GM19023 (cell line): ENCODE data around the gene BPI.
"Not testable (repeated sequence)": the region's sequence is repeated elsewhere in the genome, so short reads cannot be mapped to it uniquely, and the experiment has no call there.

Source experiments
- ATAC-seq: cut with Tn5 transposase; IDR thresholded peaks from one replicate; pipeline ENCODE4 v1.9.1; 2021; ENCODE audit warnings: mild to moderate bottlenecking, moderate library complexity; ENCODE audit not compliant: unreplicated experiment

The BPI gene

DNA sequence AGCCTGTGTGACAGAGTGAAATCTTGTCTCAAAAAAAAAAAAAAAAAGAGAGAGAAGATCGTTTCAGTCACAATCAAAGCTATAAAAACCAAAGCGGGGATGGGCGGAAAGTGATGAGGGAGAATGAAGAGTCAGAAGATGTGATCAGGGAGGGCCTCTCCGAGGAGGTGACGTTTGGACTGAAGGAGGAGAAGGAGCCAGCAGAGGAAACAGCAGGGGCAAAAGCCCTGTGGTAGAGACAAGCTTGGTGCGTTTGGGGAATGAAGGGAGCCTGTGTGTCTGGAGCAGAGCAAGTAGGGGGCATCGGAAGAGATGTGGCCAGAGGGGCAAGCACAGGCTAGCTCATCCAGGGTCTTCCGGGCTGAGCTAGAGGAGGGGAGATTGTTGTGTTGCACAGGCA lies 27.9 kb downstream of the BPI start:
- ATAC-seq: no peak

DNA sequence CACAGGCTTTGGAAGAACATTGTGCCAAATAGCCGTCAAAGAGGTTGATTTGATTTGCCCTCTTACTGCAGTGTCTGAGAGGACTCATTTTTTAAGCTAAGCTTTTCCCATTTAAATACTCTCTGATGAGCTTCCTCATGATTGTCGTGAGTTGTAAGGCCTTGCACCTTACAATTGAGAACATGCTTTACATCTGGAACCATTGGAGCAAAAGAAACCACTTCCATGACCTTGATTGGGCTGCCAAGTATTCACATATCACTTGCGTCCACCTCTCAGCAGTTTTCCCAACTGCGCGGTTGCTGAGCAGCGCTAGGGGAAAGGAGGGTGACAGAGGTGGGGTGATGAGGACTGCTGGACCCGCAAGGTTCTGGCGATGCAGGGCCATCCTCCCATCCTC lies 30.1 kb downstream of the BPI start:
- no peak for ATAC-seq

DNA sequence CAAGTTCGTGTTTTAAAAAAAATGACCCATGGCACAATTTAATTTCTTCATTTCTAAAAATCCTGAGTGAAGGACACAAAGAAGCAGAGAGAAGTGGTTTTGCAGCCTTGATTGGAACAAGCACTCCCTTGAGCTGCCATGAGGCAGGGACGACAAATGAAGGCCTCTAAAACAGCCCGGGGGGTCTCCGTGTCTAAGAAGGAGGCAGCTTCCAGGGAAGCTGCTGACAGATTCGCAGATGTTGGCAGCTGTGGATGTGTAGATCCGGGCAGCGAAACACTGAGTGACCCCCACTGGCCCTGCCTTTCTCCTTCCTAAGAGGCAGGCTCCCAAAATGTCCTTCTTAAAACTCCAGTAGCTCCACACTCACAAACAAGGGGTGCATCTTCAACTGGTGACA lies 32.8 kb downstream of the BPI start:
- ATAC-seq: no peak

DNA sequence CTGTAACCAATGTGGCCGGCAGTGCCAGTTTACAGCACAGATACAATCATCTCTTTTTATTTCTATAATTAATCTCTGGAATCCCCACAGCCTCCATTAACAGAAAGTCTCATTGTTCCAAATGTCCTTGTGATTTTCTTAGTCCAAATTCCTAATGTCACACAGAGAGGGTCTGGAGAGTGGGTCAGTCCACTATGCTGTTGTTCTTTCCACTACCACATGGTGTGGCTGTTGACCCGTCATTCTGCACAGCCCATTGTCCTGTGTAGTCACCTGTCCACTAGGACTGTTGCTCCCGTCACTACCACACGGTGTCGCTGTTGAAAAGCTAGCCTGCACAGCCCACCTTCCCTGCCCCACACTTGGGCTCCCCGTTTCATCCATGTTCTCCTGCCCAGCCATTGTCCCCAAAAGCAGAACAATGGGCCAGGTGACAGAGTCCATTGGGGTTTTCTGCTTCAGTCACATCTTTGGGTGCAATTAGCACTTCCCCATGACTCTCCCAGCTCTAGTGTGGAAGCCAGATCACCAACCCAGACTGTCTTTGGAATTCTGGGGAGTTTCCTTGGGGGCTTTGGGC lies 33.7 kb downstream of the BPI start:
- ATAC-seq: no peak

DNA sequence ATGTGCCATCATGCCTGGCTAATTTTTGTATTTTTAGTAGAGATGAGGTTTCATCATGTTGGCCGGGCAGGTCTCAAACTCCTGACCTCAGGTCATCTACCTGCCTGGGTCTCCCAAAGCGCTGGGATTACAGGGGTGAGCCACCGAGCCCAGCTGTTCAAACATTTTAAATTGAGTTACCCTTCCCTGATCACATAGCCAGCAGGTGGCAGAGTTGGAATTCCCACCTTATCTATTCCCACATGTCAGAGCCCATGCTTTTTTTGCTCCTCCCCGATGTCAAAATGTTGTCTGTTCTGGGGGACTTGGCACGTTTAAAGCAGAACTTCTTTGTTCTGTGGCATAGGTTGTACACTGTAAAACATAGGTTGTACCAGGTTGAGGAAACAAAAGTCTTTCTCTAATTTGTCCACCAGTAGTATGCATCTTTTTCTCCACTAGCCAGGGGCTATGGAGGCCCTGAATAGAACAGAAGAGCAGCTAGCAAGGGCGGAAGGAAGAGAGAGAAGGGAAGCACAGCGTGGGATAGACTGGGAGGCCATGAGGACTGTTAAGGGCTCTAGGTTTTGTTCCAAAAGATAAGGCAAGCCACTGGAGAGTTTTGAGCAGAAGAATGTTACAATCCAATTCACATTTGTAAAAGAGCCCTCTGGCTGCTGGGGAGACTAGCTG lies 35.0 kb downstream of the BPI start:
- no peak for ATAC-seq

DNA sequence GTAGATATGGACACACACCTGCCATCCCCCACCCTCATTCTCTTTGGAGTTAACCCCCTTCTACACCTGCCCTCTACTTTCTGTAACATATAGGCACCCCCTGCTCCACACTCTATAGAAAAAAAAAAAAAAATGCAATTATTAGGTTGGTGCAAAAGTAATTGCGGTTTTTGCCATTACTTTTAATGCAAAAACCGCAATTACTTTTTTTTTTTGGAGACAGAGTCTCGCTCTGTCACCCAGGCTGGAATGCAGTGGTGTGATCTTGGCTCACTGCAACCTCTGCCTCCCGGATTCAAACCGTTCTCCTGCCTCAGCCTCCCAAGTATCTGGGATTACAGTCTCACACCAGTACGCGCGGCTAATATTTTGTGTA lies 35.6 kb downstream of the BPI start:
- ATAC-seq: not testable (repeated sequence)

DNA sequence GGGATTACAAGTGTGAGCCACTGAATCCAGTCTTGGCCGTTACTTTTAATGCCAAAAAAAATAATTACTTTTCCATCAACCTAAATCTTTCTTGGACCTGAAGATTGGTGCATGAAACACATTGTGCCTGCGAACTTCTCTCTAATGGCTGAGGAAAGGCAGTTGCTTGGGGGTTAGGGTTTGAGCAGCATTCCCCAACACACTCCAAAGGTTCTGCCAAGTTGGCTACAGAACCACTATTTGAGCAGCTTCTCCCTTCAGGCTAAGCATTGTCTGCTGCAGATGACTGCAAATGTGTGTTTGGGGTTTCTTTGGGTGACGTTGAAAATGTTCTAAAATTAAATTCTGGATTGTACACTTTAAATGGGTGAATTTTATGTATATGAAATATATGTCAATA lies 36.0 kb downstream of the BPI start:
- ATAC-seq: no peak

DNA sequence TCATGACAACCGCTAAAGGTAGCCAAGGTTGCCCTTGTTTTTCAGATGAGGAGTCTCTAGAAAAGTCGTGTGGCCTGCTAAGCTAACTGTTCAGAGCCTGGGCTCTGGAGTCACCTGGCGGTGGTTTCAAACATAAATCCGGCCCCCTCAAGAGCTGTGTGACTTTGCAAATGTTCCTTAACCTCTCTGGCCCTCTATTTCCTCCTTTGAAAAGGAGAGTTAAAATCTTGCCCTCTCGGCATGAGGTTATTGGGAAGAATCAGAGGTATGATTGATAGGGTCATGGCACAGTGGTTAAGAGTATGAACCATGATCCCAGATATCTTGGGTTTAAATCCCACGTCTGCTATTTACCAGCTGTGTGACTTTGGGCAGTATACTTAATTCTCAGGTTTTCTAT lies 36.7 kb downstream of the BPI start:
- ATAC-seq: no peak

DNA sequence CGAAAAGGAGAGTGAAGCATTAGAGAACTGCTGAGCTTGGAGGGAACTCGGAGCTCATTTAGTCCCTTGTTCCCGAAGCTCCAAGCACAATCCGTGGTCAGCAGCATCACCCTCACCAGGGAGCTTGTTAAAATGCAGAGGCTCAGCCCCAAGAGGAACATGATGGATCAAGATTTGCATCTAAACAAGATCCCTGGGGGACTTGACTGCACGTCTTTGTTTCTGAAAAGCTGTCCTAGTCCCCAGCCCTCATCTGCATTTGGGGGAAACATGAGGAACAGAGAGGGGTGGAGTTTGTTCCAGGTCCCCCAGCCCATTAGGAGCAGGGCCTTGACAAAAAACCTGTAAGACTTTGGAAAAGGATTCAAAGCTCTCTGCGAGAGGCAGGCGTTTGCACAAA lies 38.3 kb downstream of the BPI start:
- ATAC-seq: no peak

DNA sequence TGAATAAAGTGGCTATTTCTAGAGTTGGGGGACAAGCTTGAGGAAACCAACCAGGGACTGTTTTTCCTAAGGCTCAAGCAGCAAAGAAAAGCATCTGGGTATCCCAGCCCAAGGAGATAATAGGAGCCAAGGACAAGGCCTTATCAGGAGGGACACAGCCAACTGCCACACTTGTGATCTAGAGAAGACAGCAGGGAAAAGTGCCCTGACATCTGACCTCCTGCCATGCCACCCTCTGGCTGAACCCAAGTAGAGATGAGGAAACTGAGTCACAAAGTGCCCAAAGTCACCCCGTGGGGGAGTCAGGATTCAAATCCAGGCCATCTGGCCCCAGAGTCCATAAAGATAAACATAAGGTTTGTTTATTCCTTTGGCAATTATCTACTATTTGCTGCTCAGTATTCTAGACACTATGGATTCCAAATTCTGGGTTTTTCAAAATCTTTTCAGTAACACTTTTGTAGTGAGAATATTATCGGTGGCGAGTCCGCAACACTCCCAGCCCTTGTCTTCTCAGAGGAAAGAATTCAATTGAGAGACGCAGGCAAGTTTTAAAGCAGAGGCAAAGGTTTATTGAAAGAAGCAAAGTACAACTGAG lies 38.9 kb downstream of the BPI start:
- no peak for ATAC-seq

DNA sequence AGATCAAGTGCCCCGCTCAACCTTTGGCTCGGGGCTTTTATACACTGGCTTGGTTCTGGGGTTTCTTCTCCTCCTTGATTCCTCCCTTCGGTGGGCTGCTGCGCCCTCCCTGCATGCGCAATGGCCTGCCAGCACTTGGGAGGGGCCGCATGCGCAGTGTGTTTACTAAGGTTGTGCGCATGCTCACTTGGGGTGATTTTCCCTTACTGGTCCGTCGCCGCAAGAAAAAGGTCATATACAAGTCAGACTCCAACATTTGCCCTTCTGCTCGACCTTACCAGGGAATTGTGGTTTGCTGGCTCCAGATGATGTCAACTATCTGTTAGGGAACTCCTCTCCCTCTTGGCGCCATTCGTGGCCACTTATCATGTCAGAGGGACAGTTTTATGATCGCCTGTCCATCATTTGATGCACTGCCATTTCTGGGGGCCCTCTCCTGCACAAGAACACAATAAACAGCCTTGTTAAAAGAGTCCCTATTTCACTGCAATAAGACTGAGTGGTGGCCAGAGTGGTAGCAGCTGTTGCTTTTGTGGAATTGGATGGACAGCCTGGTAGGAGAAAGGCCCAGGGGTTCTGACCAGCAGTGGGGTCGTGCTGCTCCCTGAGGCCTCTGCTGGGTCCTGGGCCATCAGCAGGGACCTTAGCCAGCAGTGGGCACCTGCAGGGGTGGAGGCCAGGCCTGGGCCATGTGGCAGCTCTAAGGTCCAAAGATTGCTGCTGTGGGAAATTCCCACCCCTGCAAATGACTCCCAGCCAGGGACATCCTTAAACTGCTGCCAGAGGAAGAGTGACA lies 39.6 kb downstream of the BPI start:
- no peak for ATAC-seq

DNA sequence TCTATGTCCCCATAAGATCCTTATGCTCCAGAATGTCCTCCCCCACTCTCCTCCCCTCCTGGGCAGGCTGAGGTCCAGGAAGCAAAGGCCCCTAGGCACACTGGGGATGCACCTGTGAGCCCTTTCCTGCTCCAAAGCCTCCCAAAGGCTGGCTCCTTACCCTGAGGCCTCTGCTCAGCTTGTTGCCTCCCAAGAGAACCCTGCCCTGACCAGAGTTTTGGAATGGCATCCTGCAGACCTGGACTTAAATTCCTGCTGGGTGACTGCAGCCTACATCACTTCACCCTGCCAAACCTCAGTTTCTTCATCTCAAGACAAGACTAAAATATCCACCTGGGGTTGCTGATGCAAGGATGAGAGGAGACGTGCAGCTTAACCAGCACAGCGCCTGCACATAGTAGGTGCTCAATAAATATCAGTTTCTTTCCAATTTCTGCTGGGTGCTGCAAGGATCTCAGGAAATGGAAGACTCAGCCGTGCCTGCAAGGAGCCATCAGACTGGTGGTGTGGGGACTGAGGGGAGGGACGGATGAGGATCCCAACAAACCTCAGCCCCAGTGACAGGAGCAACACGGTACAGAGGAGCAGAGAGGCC lies 40.2 kb downstream of the BPI start:
- ATAC-seq: no peak

DNA sequence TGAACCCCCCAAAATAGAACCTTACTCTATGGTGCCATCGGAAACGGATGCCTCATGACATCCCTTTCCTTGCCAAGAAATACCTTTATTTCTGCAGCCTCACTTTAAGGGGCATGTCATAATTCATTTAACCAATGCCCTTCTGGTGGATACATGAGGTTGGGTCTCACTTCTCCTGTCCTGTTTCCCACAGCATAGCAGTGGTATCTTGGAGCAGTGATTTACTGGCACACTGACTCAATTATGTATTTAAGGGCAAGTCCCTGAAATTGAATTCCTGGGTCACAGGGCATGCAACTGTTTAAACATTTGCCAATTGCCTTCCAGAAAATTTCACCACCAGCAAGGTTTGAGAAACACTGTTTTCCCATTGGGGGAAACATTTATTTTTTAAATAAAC lies 41.7 kb downstream of the BPI start:
- ATAC-seq: no peak

DNA sequence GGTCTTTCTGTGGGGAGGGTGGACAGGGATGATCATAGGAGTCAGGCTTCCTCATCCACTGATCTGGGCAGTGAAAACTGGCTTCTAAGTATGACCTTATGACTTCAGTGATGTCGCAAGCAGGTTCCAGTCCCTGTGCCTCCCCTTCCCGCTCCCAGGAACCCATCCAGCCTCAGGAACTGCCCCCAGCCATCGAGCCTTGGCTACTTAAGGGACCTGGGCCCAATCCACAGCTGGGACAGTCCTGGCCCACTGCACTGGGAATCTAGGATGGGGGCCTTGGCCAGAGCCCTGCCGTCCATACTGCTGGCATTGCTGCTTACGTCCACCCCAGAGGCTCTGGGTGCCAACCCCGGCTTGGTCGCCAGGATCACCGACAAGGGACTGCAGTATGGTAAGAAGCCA lies 42.3 kb downstream of the BPI start, which contains the start of gene LBP:
Gene LBP (plus strand): TSS at position 236 of the 405 bp plus-strand sequence. CDS start 35 bp downstream, at position 271.
- ATAC-seq: no peak

DNA sequence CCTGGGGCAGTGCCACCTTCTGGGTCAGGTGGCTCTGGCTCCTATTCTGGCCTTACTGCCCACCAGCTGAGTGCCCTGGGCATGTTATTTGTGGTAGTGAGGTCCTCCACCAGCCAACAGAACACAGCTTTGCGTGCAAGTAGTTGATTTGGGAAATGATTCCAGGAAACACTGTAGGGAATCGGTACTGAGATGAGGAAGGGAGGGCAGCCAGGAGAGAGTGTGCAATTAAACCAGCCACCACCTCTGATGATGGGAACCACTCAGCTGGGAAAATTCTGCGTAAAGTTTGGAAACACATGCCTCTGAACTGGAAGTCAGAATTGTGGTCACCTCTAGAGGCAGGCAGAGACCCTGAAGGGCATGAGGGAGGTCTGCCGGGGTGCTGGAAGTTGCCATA lies 42.8 kb downstream of the BPI start:
- no peak for ATAC-seq

DNA sequence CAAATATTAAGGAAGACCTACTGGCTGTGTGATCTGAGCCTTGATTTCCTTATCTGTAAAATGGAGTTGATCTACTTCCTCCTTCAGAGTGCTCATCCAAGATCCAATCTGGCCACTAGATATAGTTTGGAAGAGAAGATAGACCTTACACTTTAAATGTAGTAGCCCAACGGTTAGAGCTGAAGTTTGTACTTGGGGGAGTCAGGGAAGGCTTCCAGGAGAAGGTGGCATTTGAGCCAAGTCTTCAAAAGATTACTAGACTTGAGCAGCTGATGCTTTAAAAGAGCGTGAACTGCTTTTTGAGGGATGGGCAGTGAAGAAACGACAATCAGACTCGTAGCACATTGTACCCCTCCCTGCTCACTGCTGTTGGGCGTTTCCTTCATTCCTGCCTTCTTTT lies 45.9 kb downstream of the BPI start:
- ATAC-seq: no peak

DNA sequence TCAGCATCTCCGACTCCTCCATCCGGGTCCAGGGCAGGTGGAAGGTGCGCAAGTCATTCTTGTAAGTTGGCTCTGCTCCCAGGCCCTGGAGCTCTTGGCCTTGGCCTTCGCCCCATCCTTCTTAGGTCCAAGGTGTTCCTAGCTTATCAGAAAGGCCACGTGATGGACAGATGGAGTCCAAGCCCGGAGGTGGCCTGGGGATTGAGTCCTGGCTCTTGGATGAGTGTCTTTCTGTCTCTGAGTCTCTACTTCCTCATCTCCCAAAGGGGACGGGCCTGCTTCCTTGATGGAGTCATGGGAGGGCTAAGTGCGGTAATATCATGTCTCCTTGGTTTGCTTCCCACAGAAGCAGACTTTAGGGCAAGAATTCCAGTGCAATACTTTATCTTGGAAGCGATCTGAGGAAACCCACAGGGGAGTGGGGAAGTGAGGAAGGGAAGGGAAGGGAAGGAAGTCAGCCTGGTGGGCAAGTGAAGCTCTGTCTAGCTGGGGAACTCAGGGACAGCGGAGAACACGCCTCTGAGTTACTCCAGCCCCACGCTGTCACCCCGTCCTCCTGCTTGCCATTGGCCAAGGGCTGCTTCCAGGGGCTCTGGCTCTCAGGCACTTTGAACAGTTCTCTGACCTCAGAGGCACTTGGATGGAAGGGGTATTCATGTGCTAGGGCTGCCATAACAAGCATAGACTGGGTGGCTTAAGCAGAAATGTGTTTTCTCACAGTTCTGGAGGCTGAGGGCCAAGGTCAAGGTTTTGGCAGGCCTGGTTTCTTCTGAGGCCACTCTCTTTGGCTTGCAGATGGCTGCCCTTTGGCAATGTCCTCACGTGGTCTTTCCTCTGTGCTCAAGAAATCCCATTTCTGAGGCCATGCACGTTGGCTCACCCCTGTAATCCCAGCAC lies 47.2 kb downstream of the BPI start:
- no peak for ATAC-seq

DNA sequence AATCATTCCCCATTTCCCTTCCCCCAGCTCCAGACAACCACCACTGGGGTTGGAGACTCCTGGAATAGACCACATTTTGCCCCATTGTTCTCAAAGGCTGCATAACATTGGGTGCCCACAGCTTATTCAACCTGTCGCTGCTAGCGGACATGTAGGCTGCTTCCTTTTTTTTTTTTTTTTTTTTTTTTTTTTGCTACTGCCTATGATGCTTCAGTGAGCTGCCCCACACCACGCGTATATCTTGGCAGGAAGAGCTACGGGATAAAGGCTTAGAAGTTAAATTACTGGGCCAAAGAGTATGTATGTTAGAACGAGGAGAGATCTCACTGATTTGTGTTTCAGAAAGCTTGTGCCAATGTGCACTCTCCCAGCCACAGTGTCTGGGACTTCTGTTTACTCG lies 49.4 kb downstream of the BPI start:
- no peak for ATAC-seq

DNA sequence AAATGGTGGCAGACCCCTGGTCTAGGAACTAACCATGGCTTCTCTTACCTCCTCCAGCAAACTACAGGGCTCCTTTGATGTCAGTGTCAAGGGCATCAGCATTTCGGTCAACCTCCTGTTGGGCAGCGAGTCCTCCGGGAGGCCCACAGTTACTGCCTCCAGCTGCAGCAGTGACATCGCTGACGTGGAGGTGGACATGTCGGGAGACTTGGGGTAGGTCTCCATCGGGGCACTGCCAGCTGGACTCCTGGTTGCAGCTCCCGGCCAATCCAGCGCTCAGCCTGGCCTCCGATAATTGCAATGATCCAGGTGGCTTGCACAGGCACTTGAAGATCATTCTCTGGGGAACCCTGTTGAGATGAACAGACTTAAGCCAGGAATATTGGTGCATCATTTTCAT lies 50.3 kb downstream of the BPI start:
- ATAC-seq: no peak
